HepG2 (cell line): ENCODE data around the gene LOXL3. TPM values are rescaled to one million over a fixed set of nuclear protein-coding genes. Genes with fewer than 3 reads are reported as not detected.

Experiments used
- ATAC-seq: fragments of 200-7000 bp; cut with Tn5 transposase; 3 replicates; pipeline ENCODE4 v1.9.1; 2020; ENCODE audit warnings: mild to moderate bottlenecking, moderate library complexity
- BruUV-seq: library from RNA; stranded (reverse); fragments of 400-500 nt; replicated peaks from 2 replicates; lab custom pipeline; 2021; lab: Mats Ljungman, UMichigan
- CTCF ChIA-PET: fragments of 300-600 bp; formaldehyde crosslinking; extraction: SDS; loops from one replicate; lab custom pipeline; 2021; ENCODE audit warnings: low total read pairs, inconsistent platforms, low intra/inter-chr PET ratio; lab: Yijun Ruan, JAX
- POLR2A ChIA-PET: fragments of 350-600 bp; sonication (Branson Sonifier 250); formaldehyde crosslinking; loops from one replicate; lab custom pipeline; 2020; ENCODE audit warnings: antibody characterized with exemption, inconsistent platforms; lab: Yijun Ruan, JAX
- DNase-seq: peaks from one replicate; pipeline ENCODE4 v3.0.0-alpha.2; 2015; ENCODE audit warnings: low spot score
- FAIRE-seq: peaks from 3 replicates; lab custom pipeline; 2011; peaks lifted over from hg19 to GRCh38; lab: Jason Lieb, UNC
- H2AFZ ChIP-seq: one replicate; pipeline ENCODE4 v1.6.1; 2011; ENCODE audit warnings: low read length, inconsistent platforms
- H3K27ac ChIP-seq: fragments of 300-600 bp; 3 replicates; pipeline ENCODE4 v1.8.0; 2011; ENCODE audit warnings: mixed run types, mild to moderate bottlenecking, mixed read lengths, low read length, inconsistent platforms; ENCODE audit not compliant: insufficient read depth; ENCODE audit errors: extremely low read length
- H3K27me3 ChIP-seq, 2 experiments: fragments of 200-600 bp in 1 of 2; 2 replicates in 1 of 2; 3 replicates in 1 of 2; pipeline versions ENCODE4 v1.6.0 to v1.8.0; 2011; ENCODE audit warnings: low read length in 2 of 2, mild to moderate bottlenecking in 2 of 2, moderate library complexity in 2 of 2, inconsistent platforms in 1 of 2; ENCODE audit not compliant: insufficient read depth in 2 of 2, control insufficient read depth in 1 of 2
- H3K36me3 ChIP-seq, 2 experiments: fragments of 200-600 bp in 1 of 2; replicated peaks in 1 of 2; 2 replicates in 1 of 2; 3 replicates in 1 of 2; pipeline versions ENCODE4 v1.5.1 to v1.8.0; 2011; ENCODE audit warnings: low read length in 2 of 2, inconsistent platforms in 1 of 2; ENCODE audit not compliant: insufficient read depth in 2 of 2, control insufficient read depth in 1 of 2
- H3K4me1 ChIP-seq: 2 replicates; pipeline ENCODE4 v1.5.1; 2012; ENCODE audit warnings: low read length, inconsistent platforms; ENCODE audit not compliant: insufficient read depth
- H3K4me2 ChIP-seq: 2 replicates; pipeline ENCODE4 v1.6.0; 2011; ENCODE audit warnings: low read depth, low read length, inconsistent platforms
- H3K4me3 ChIP-seq, 3 experiments: fragments of 200-600 bp in 1 of 3; sonication (generic), shearing (Covaris generic) in 1 of 3; replicated peaks in 1 of 3; 2 replicates each; pipeline ENCODE4 v1.5.1; 2011 to 2016; ENCODE audit warnings: low read length in 3 of 3, inconsistent platforms in 2 of 3, low read depth in 2 of 3, mild to moderate bottlenecking in 2 of 3, control low read depth in 1 of 3, mixed read lengths in 1 of 3; ENCODE audit not compliant: insufficient read depth in 1 of 3
- H3K79me2 ChIP-seq: one replicate; pipeline ENCODE4 v1.6.1; 2011; ENCODE audit warnings: low read length, inconsistent platforms; ENCODE audit not compliant: insufficient read depth
- H3K9ac ChIP-seq: 2 replicates; pipeline ENCODE4 v1.6.0; 2011; ENCODE audit warnings: mild to moderate bottlenecking, low read depth, low read length, inconsistent platforms; ENCODE audit not compliant: insufficient read depth
- H3K9me3 ChIP-seq: 2 replicates; pipeline ENCODE4 v1.5.1; 2012; ENCODE audit warnings: mild to moderate bottlenecking, low read length
- H4K20me1 ChIP-seq: 2 replicates; pipeline ENCODE4 v1.6.0; 2011; ENCODE audit warnings: inconsistent platforms, mild to moderate bottlenecking, low read length, moderate library complexity; ENCODE audit not compliant: insufficient read depth
- ATF3 ChIP-seq: sonication (generic); formaldehyde crosslinking; IDR thresholded peaks from 2 replicates; pipeline ENCODE4 v1.4.0; 2020; ENCODE audit warnings: missing genetic modification reagents
- CAMTA2 ChIP-seq: sonication (generic); formaldehyde crosslinking; IDR thresholded peaks from 2 replicates; pipeline ENCODE4 v1.4.0; 2020; ENCODE audit warnings: mild to moderate bottlenecking, missing genetic modification reagents, borderline replicate concordance
- CEBPB ChIP-seq: IDR thresholded peaks from 2 replicates; pipeline ENCODE4 v1.6.1; 2011; ENCODE audit warnings: low read depth, low read length, improper control_type of control experiment, borderline replicate concordance
- ELF3 ChIP-seq: IDR thresholded peaks from 2 replicates; pipeline ENCODE4 v1.6.1; 2016; ENCODE audit warnings: missing genetic modification reagents, missing compliant biosample characterization
- GTF3A ChIP-seq: sonication (generic); formaldehyde crosslinking; conservative IDR thresholded peaks from 2 replicates; pipeline ENCODE4 v1.4.0; 2020; ENCODE audit warnings: mild to moderate bottlenecking, missing genetic modification reagents
- KLF11 ChIP-seq: IDR thresholded peaks from 2 replicates; pipeline ENCODE4 v1.6.1; 2016; ENCODE audit warnings: missing compliant biosample characterization
- MYNN ChIP-seq: sonication (generic); formaldehyde crosslinking; IDR thresholded peaks from 2 replicates; pipeline ENCODE4 v1.4.0; 2020; ENCODE audit warnings: mild to moderate bottlenecking, low read depth, missing genetic modification reagents
- RAD21 ChIP-seq: fragments of 450-650 bp; formaldehyde crosslinking; IDR thresholded peaks from 2 replicates; pipeline ENCODE4 v1.5.0; 2020; ENCODE audit warnings: mild to moderate bottlenecking
- TBX2 ChIP-seq: sonication (generic); formaldehyde crosslinking; IDR thresholded peaks from 2 replicates; pipeline ENCODE4 v1.5.0; 2020; ENCODE audit warnings: missing genetic modification reagents, mild to moderate bottlenecking, borderline replicate concordance
- TIGD3 ChIP-seq: sonication (generic); formaldehyde crosslinking; IDR thresholded peaks from 2 replicates; pipeline ENCODE4 v1.5.1; 2020; ENCODE audit warnings: mild to moderate bottlenecking, missing genetic modification reagents, borderline replicate concordance
- ZBTB8A ChIP-seq: sonication (generic); formaldehyde crosslinking; IDR thresholded peaks from 2 replicates; pipeline ENCODE4 v1.4.0; 2020; ENCODE audit warnings: mild to moderate bottlenecking, low read depth, missing genetic modification reagents, borderline replicate concordance
- ZFP36 ChIP-seq: fragments of 150-350 bp; IDR thresholded peaks from 2 replicates; pipeline ENCODE4 v1.6.1; 2018; ENCODE audit warnings: borderline replicate concordance, low read length, low read depth; ENCODE audit not compliant: partially characterized antibody
- ZNF136 ChIP-seq: sonication (generic); formaldehyde crosslinking; IDR thresholded peaks from 2 replicates; pipeline ENCODE4 v1.8.1; 2022; ENCODE audit warnings: low read depth, mild to moderate bottlenecking, moderate library complexity, missing genetic modification reagents
- WGBS: methylation state at CpG from one replicate; pipeline ENCODE4 v1.1.6; 2017; ENCODE audit warnings: low lambda C conversion rate; 5-methylcytosine and 5-hydroxymethylcytosine counted together
- in situ Hi-C: cut with HindIII; loops from 2 replicates; pipeline ENCODE4 v1.10.0; 2017; ENCODE audit warnings: low pct_unique_long_range_greater_than_20kb; ENCODE audit not compliant: extremely low pct_ligation_motif_present
- intact Hi-C: fragments of 100-400 bp; cut with micrococcal nuclease; formaldehyde crosslinking; loops from one replicate; pipeline ENCODE4 v1.10.0; 2022; ENCODE audit not compliant: unreplicated experiment
- polyA plus RNA-seq, 8 experiments: library from polyadenylated mRNA; depleted of rRNA in 3 of 8; stranded (reverse) in 7 of 8; unstranded in 1 of 8; fragments of >200 nt; fragmentation: Illumina TruSeq in 4 of 8; extraction: Trizol in 4 of 8; gene quantifications; 2 replicates each; pipeline versions ENCODE4 v1.2.1 to v1.2.3, GENCODE V29; 2011 to 2016; ENCODE audit warnings: low read depth in 4 of 8, missing spikeins in 1 of 8, mixed read lengths in 1 of 8; ENCODE audit not compliant: insufficient read depth in 1 of 8
- total RNA-seq, 5 experiments: library from RNA; depleted of rRNA; stranded (reverse); fragments of >200 nt; fragmentation: Illumina TruSeq; extraction: Trizol; gene quantifications; 2 replicates each; pipeline ENCODE4 v1.2.3, GENCODE V29; 2016; ENCODE audit warnings: low read depth in 1 of 5

Gene LOXL3
- total and polyA plus RNA-seq, 2 of the 13 experiments (the other 11 are each of a cell fraction or from before 2014, with no cell fraction given), result 0.55 to 6.5 TPM

- TF ChIP-seq ZNF136 (no peak), CAMTA2 (CRISPR knock-in tag) (no peak)
These were observed at the start of gene LOXL3, which contains the start of gene DOK1 (continued) for GRCh38 chr2:74553892-74554819.

GRCh38 chr2:74602586-74603281, 49.0 kb upstream of the LOXL3 start:
- H3K4me1 ChIP-seq, result no peaks in the 10 kb centered on the region
- no peaks in the 10 kb centered on the region for H3K79me2 ChIP-seq
- ChIA-PET POLR2A (no interaction called here), CTCF (no interaction called here)
- no peaks in the 10 kb centered on the region for H3K9me3 ChIP-seq
- TF ChIP-seq ELF3 (no peak), TIGD3 (no peak), CEBPB (no peak), GTF3A (CRISPR knock-in tag) (no peak), ZBTB8A (CRISPR knock-in tag) (no peak), ATF3 (no peak), TBX2 (CRISPR knock-in tag) (no peak), MYNN (no peak), KLF11 (CRISPR knock-in tag) (no peak), ZFP36 (no peak), RAD21 (CRISPR knock-in tag) (no peak)
- no peak overlapping the region for H2AFZ ChIP-seq
- intact Hi-C loops, result no loop called here
- no peak for ATAC-seq
- in situ Hi-C loops, result no loop called here
- H3K4me3 ChIP-seq, result no peak overlapping the region
- no peak for DNase-seq
- 0% methylated on average over 1 of the region's 1 CpG for WGBS
- FAIRE-seq, result no peak
- no peaks in the 10 kb centered on the region for H4K20me1 ChIP-seq
- no peak overlapping the region for H3K4me2 ChIP-seq
- no peaks in the 10 kb centered on the region for H3K36me3 ChIP-seq
- H3K27me3 ChIP-seq, result 0 out of 5 replicates have a peak, but pooled peaks cover 0 to 5% of the 10 kb centered on the region in 2 experiments
- no peak overlapping the region for H3K27ac ChIP-seq
- H3K9ac ChIP-seq, result no peak overlapping the region
- no TSS peak for BruUV-seq
